ENCODE measurements around the gene ABCC8. TPM values are rescaled to one million over a fixed set of nuclear protein-coding genes. Genes with fewer than 3 reads are reported as not detected.

ABCC8 gene
- total RNA-seq, 1 experiment from 2014 or later = not detected

DNA sequence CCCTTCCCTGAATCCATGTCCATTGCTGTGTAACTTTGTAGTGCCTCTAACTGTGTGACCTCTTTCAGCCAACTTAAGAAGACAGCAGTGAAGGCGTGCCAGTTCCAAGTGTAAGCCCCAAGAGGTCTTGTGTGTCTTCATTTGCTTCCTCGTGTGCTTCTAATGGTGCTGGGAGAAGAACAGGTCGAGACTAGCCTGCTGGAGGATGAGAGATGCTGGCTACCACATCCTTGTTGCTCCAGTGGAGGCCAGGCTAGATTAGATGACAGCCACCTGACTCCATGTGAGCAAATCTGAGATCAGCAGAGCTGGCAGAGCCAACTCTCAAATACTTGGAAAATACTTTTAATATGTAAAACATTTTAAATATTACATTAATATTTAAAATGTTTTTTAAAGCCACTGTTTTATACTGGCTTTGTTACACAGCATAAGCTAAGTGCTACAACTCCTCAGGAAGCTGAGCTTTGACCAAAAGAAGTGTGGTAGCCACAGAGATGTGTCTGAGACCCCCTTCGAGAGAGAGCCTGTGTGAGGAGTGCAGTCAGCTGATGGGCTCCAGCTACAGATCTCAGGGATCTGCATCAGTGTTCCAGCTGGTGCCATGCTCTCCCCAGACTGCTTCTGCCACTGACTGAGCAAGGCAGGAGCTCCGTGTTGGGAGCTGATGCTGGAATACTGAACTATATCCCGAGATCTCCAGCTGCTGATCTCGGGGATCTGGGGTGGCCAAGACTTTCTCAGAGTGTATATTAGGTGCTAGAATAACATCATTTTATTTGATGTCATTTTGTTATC, 97.1 kb downstream of the ABCC8 start:
- no peaks in the 10 kb centered on the region for H3K36me3 ChIP-seq (ENCODE audit: control insufficient read depth, insufficient read depth, low read length)
- H3K27me3 Mint-ChIP-seq (ENCODE audit: insufficient read depth, unreplicated experiment) = no peaks in the 10 kb centered on the region
- H3K4me3 Mint-ChIP-seq (ENCODE audit: unreplicated experiment) = no peak overlapping the region
- TF ChIP-seq, protein P1, sequence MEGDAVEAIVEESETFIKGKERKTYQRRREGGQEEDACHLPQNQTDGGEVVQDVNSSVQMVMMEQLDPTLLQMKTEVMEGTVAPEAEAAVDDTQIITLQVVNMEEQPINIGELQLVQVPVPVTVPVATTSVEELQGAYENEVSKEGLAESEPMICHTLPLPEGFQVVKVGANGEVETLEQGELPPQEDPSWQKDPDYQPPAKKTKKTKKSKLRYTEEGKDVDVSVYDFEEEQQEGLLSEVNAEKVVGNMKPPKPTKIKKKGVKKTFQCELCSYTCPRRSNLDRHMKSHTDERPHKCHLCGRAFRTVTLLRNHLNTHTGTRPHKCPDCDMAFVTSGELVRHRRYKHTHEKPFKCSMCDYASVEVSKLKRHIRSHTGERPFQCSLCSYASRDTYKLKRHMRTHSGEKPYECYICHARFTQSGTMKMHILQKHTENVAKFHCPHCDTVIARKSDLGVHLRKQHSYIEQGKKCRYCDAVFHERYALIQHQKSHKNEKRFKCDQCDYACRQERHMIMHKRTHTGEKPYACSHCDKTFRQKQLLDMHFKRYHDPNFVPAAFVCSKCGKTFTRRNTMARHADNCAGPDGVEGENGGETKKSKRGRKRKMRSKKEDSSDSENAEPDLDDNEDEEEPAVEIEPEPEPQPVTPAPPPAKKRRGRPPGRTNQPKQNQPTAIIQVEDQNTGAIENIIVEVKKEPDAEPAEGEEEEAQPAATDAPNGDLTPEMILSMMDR (IDR thresholded peaks at IDR 0.05; ENCODE audit: insufficient read depth in 1 of 2, low read depth in 1 of 2, low read length in 1 of 2, severe bottlenecking in 1 of 2, unreplicated experiment in 1 of 2) = no peak
- H3K27ac Mint-ChIP-seq (ENCODE audit: unreplicated experiment) = no peak overlapping the region
- H3K27me3 ChIP-seq (replicated peaks; ENCODE audit: control insufficient read depth, insufficient read depth, low read length) = no peaks in the 10 kb centered on the region; the same call in 1 of the 2 replicates
- no peaks in the 10 kb centered on the region for H3K4me1 ChIP-seq
- CTCF ChIA-PET = interaction anchor here (1.0 kb wide), 1 partner anchor 14 kb away, joined by 3 read pairs; no protein-coding TSS in a partner anchor
- intact Hi-C loops (cut with micrococcal nuclease; ENCODE audit: unreplicated experiment) = no loop called here
- DNase-seq = no peak
- BruUV-seq (replicated peaks) = no TSS peak
- H3K4me3 ChIP-seq (ENCODE audit: low read depth, low read length) = no peak overlapping the region
- H3K36me3 Mint-ChIP-seq (ENCODE audit: insufficient read depth, unreplicated experiment) = peaks cover 15% of the 10 kb centered on the region
- H3K9me3 Mint-ChIP-seq (ENCODE audit: unreplicated experiment) = no peaks in the 10 kb centered on the region
- H3K4me1 Mint-ChIP-seq (ENCODE audit: low read depth, unreplicated experiment) = no peaks in the 10 kb centered on the region
- H3K9me3 ChIP-seq = peaks cover 6% of the 10 kb centered on the region; the same call in 1 of the 2 replicates
- POLR2A ChIA-PET = interaction anchor here (0.6 kb wide), 1 partner anchor 27 kb away, joined by 10 read pairs; no protein-coding TSS in a partner anchor

- DNase-seq = no peak
- POLR2A ChIA-PET = no interaction called here
- CTCF ChIA-PET = no interaction called here
- BruUV-seq (replicated peaks) = no TSS peak
- no peaks in the 10 kb centered on the region for H3K36me3 ChIP-seq (ENCODE audit: control insufficient read depth, insufficient read depth, low read length)
- H3K4me3 Mint-ChIP-seq (ENCODE audit: unreplicated experiment) = no peak overlapping the region
- no peaks in the 10 kb centered on the region for H3K9me3 Mint-ChIP-seq (ENCODE audit: unreplicated experiment)
- H3K27me3 Mint-ChIP-seq (ENCODE audit: insufficient read depth, unreplicated experiment) = no peaks in the 10 kb centered on the region
- intact Hi-C loops (cut with micrococcal nuclease; ENCODE audit: unreplicated experiment) = no loop called here
- H3K9me3 ChIP-seq = peaks cover 6% of the 10 kb centered on the region; the same call in 1 of the 2 replicates
- H3K27ac Mint-ChIP-seq (ENCODE audit: unreplicated experiment) = no peak overlapping the region
- TF ChIP-seq, protein P1 (IDR thresholded peaks at IDR 0.05; ENCODE audit: insufficient read depth in 1 of 2, low read depth in 1 of 2, low read length in 1 of 2, severe bottlenecking in 1 of 2, unreplicated experiment in 1 of 2) = no peak
- peaks cover 18% of the 10 kb centered on the region for H3K36me3 Mint-ChIP-seq (ENCODE audit: insufficient read depth, unreplicated experiment)
- H3K4me1 Mint-ChIP-seq (ENCODE audit: low read depth, unreplicated experiment) = no peaks in the 10 kb centered on the region
- no peaks in the 10 kb centered on the region for H3K27me3 ChIP-seq (replicated peaks; ENCODE audit: control insufficient read depth, insufficient read depth, low read length)
- no peaks in the 10 kb centered on the region for H3K4me1 ChIP-seq
- no peak overlapping the region for H3K4me3 ChIP-seq (ENCODE audit: low read depth, low read length)
Observed at GRCh38 chr11:17378655-17379054, 98.0 kb downstream of the ABCC8 start.

DNA sequence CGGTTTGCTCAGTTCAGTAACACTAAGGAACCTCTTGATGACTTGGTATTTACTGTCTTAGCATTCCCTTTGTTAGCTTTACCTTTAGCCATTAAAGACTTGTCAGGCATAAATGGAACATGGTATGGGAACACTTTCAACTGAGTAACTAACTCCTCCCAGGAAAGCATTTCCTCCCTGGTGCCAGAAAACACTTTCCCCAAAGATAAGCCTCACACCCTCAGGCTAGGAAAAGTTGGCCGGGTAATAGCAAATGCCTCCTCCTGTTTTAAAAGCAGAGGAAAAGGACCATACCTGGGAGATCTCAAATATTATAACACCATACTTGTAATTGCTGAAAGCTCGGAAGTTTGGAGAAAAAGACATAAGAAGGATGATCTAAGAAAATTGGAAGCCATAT, 100.2 kb downstream of the ABCC8 start:
- Histone ChIP-seq H3K36me3 (ENCODE audit: control insufficient read depth, insufficient read depth, low read length) (peaks cover 3% of the 10 kb centered on the region), H3K4me3 (ENCODE audit: low read depth, low read length) (no peak overlapping the region), H3K4me1 (no peaks in the 10 kb centered on the region), H3K9me3 (peaks cover 23% of the 10 kb centered on the region), H3K27me3 (replicated peaks; ENCODE audit: control insufficient read depth, insufficient read depth, low read length) (no peaks in the 10 kb centered on the region)
- CTCF ChIA-PET = no interaction called here
- H3K27me3 Mint-ChIP-seq (ENCODE audit: insufficient read depth, unreplicated experiment) = no peaks in the 10 kb centered on the region
- BruUV-seq (replicated peaks) = no TSS peak
- peaks cover 16% of the 10 kb centered on the region for H3K9me3 Mint-ChIP-seq (ENCODE audit: unreplicated experiment)
- H3K4me1 Mint-ChIP-seq (ENCODE audit: low read depth, unreplicated experiment) = no peaks in the 10 kb centered on the region
- POLR2A ChIA-PET = no interaction called here
- peaks cover 17% of the 10 kb centered on the region for H3K36me3 Mint-ChIP-seq (ENCODE audit: insufficient read depth, unreplicated experiment)
- H3K4me3 Mint-ChIP-seq (ENCODE audit: unreplicated experiment) = no peak overlapping the region
- TF ChIP-seq, protein P1 (IDR thresholded peaks at IDR 0.05; ENCODE audit: insufficient read depth in 1 of 2, low read depth in 1 of 2, low read length in 1 of 2, severe bottlenecking in 1 of 2, unreplicated experiment in 1 of 2) = no peak
- intact Hi-C loops (cut with micrococcal nuclease; ENCODE audit: unreplicated experiment) = no loop called here
- no peak for DNase-seq
- no peak overlapping the region for H3K27ac Mint-ChIP-seq (ENCODE audit: unreplicated experiment)

Data from Caco-2 (cell line).